ENCODE results near the gene PDXP. TPM values are rescaled to one million over a fixed set of nuclear protein-coding genes. Genes with fewer than 3 reads are reported as not detected.

PDXP gene
- total RNA-seq, 1 donor from 2014 or later: 22.4 TPM

- no peak for TF ChIP-seq CTCF (IDR thresholded peaks at IDR 0.05; ENCODE audit: insufficient read depth, low read depth, low read length)
- no peak for TF ChIP-seq EZH2 (IDR thresholded peaks at IDR 0.05; ENCODE audit: insufficient read depth, low read length)
- Histone ChIP-seq H3K4me1 (ENCODE audit: insufficient read depth, low read length) (peaks cover 1% of the 10 kb centered on the region), H2AFZ (ENCODE audit: low read depth, low read length) (no peak overlapping the region), H3K36me3 (ENCODE audit: insufficient read depth, low read length) (peaks cover 9% of the 10 kb centered on the region), H3K9me3 (ENCODE audit: insufficient read depth, low read depth, low read length) (no peaks in the 10 kb centered on the region), H3K4me2 (ENCODE audit: low read length) (no peak overlapping the region), H3K79me2 (ENCODE audit: insufficient read depth, low read length) (peaks cover under 1% of the 10 kb centered on the region), H3K4me3 (ENCODE audit: insufficient read depth, low read depth, low read length) (no peak overlapping the region), H4K20me1 (ENCODE audit: insufficient read depth, low read length) (no peaks in the 10 kb centered on the region), H3K27ac (ENCODE audit: low read depth, low read length) (no peak overlapping the region), H3K9ac (ENCODE audit: low read length) (no peak overlapping the region), H3K27me3 (ENCODE audit: insufficient read depth, low read length) (no peaks in the 10 kb centered on the region)
- H3K9me3 Mint-ChIP-seq (ENCODE audit: unreplicated experiment): no peaks in the 10 kb centered on the region
- H3K4me1 Mint-ChIP-seq (ENCODE audit: low read depth, unreplicated experiment): peaks cover 2% of the 10 kb centered on the region
- FAIRE-seq: no peak
- H3K36me3 Mint-ChIP-seq (ENCODE audit: low read depth, unreplicated experiment): peaks cover 9% of the 10 kb centered on the region
- no peak overlapping the region for H3K4me3 Mint-ChIP-seq (ENCODE audit: unreplicated experiment)
- no peaks in the 10 kb centered on the region for H3K27me3 Mint-ChIP-seq (ENCODE audit: low read depth, unreplicated experiment)
- no peak overlapping the region for H3K27ac Mint-ChIP-seq (ENCODE audit: unreplicated experiment)
- no peak for DNase-seq (ENCODE audit: low read depth)
These were observed 40.4 kb upstream of the PDXP start for GRCh38 chr22:37618072-37618656.

GRCh38 chr22:37618674-37619073, 39.8 kb upstream of the PDXP start:
- H2AFZ ChIP-seq (ENCODE audit: low read depth, low read length): no peak overlapping the region
- H3K4me3 ChIP-seq (ENCODE audit: insufficient read depth, low read depth, low read length): no peak overlapping the region
- H3K4me2 ChIP-seq (ENCODE audit: low read length): no peak overlapping the region
- no peak for FAIRE-seq
- H3K9ac ChIP-seq (ENCODE audit: low read length): no peak overlapping the region
- no peaks in the 10 kb centered on the region for H3K9me3 Mint-ChIP-seq (ENCODE audit: unreplicated experiment)
- peaks cover 2% of the 10 kb centered on the region for H3K4me1 Mint-ChIP-seq (ENCODE audit: low read depth, unreplicated experiment)
- no peaks in the 10 kb centered on the region for H3K27me3 Mint-ChIP-seq (ENCODE audit: low read depth, unreplicated experiment)
- H3K4me1 ChIP-seq (ENCODE audit: insufficient read depth, low read length): no peaks in the 10 kb centered on the region
- no peak overlapping the region for H3K27ac ChIP-seq (ENCODE audit: low read depth, low read length)
- H3K27me3 ChIP-seq (ENCODE audit: insufficient read depth, low read length): no peaks in the 10 kb centered on the region
- H3K79me2 ChIP-seq (ENCODE audit: insufficient read depth, low read length): no peaks in the 10 kb centered on the region
- no peak for DNase-seq (ENCODE audit: low read depth)
- H4K20me1 ChIP-seq (ENCODE audit: insufficient read depth, low read length): peaks cover under 1% of the 10 kb centered on the region
- no peak overlapping the region for H3K4me3 Mint-ChIP-seq (ENCODE audit: unreplicated experiment)
- H3K36me3 Mint-ChIP-seq (ENCODE audit: low read depth, unreplicated experiment): peaks cover 9% of the 10 kb centered on the region
- no peaks in the 10 kb centered on the region for H3K9me3 ChIP-seq (ENCODE audit: insufficient read depth, low read depth, low read length)
- no peak for TF ChIP-seq CTCF (IDR thresholded peaks at IDR 0.05; ENCODE audit: insufficient read depth, low read depth, low read length)
- no peak for TF ChIP-seq EZH2 (IDR thresholded peaks at IDR 0.05; ENCODE audit: insufficient read depth, low read length)
- no peak overlapping the region for H3K27ac Mint-ChIP-seq (ENCODE audit: unreplicated experiment)
- H3K36me3 ChIP-seq (ENCODE audit: insufficient read depth, low read length): peaks cover 9% of the 10 kb centered on the region

GRCh38 chr22:37619991-37620390, 38.5 kb upstream of the PDXP start:
- no peak for TF ChIP-seq EZH2 (IDR thresholded peaks at IDR 0.05; ENCODE audit: insufficient read depth, low read length)
- no peak for TF ChIP-seq CTCF (IDR thresholded peaks at IDR 0.05; ENCODE audit: insufficient read depth, low read depth, low read length)
- H3K9me3 ChIP-seq (ENCODE audit: insufficient read depth, low read depth, low read length): no peaks in the 10 kb centered on the region
- H2AFZ ChIP-seq (ENCODE audit: low read depth, low read length): no peak overlapping the region
- peaks cover 3% of the 10 kb centered on the region for H4K20me1 ChIP-seq (ENCODE audit: insufficient read depth, low read length)
- H3K27ac ChIP-seq (ENCODE audit: low read depth, low read length): no peak overlapping the region
- Mint-ChIP-seq H3K36me3 (ENCODE audit: low read depth, unreplicated experiment) (peaks cover 8% of the 10 kb centered on the region), H3K4me3 (ENCODE audit: unreplicated experiment) (no peak overlapping the region), H3K4me1 (ENCODE audit: low read depth, unreplicated experiment) (peaks cover 2% of the 10 kb centered on the region), H3K27me3 (ENCODE audit: low read depth, unreplicated experiment) (no peaks in the 10 kb centered on the region), H3K27ac (ENCODE audit: unreplicated experiment) (no peak overlapping the region), H3K9me3 (ENCODE audit: unreplicated experiment) (no peaks in the 10 kb centered on the region)
- no peak overlapping the region for H3K4me3 ChIP-seq (ENCODE audit: insufficient read depth, low read depth, low read length)
- DNase-seq (ENCODE audit: low read depth): no peak
- no peak overlapping the region for H3K9ac ChIP-seq (ENCODE audit: low read length)
- peaks cover 9% of the 10 kb centered on the region for H3K36me3 ChIP-seq (ENCODE audit: insufficient read depth, low read length)
- no peaks in the 10 kb centered on the region for H3K4me1 ChIP-seq (ENCODE audit: insufficient read depth, low read length)
- no peak for FAIRE-seq
- H3K79me2 ChIP-seq (ENCODE audit: insufficient read depth, low read length): no peaks in the 10 kb centered on the region
- H3K27me3 ChIP-seq (ENCODE audit: insufficient read depth, low read length): no peaks in the 10 kb centered on the region
- H3K4me2 ChIP-seq (ENCODE audit: low read length): no peak overlapping the region
